ENCODE measurements around the gene PLXNC1.

PLXNC1 gene

GRCh38 chr12:94171595-94171930 lies 23.2 kb downstream of the PLXNC1 start:
- no peak for DNase-seq
- Mint-ChIP-seq H3K9me3 (no peaks in the 10 kb centered on the region), H3K4me3 (no peak overlapping the region), H3K27ac (peak overlapping the region in 1 of 2 donors; percentile 53), H3K27me3 (no peaks in the 10 kb centered on the region), H3K4me1 (ENCODE audit: low read depth in 2 of 2) (peaks cover 41 to 43% of the 10 kb centered on the region in 2 donors), H3K36me3 (ENCODE audit: insufficient read depth) (peaks cover 8% of the 10 kb centered on the region)
- no peak for ATAC-seq (replicated peaks)

- Mint-ChIP-seq H3K36me3 (ENCODE audit: insufficient read depth) (peaks cover 8% of the 10 kb centered on the region), H3K4me1 (ENCODE audit: low read depth in 2 of 2) (peaks cover 41 to 43% of the 10 kb centered on the region in 2 donors), H3K9me3 (no peaks in the 10 kb centered on the region), H3K27ac (peak overlapping the region in 1 of 2 donors; percentile 53), H3K4me3 (no peak overlapping the region), H3K27me3 (no peaks in the 10 kb centered on the region)
- ATAC-seq (replicated peaks) (no peak), DNase-seq (no peak)
Measured at GRCh38 chr12:94172031-94172430, 23.7 kb downstream of the PLXNC1 start.

- Mint-ChIP-seq H3K4me3 (no peak overlapping the region), H3K4me1 (ENCODE audit: low read depth in 2 of 2) (peaks cover 41 to 46% of the 10 kb centered on the region in 2 donors), H3K9me3 (peaks cover 0 to under 1% of the 10 kb centered on the region in 2 donors), H3K27ac (no peak overlapping the region), H3K27me3 (no peaks in the 10 kb centered on the region), H3K36me3 (ENCODE audit: insufficient read depth) (peaks cover 8% of the 10 kb centered on the region)
- DNase-seq = no peak
- no peak for ATAC-seq (replicated peaks)
Measured at GRCh38 chr12:94172973-94173372, 24.6 kb downstream of the PLXNC1 start.

GRCh38 chr12:94173660-94174265 lies 25.4 kb downstream of the PLXNC1 start:
- peak overlapping the region; percentile 64 to 66 for H3K4me3 Mint-ChIP-seq
- H3K27me3 Mint-ChIP-seq = no peaks in the 10 kb centered on the region
- peak overlapping the region; percentile 32 to 79 for H3K27ac Mint-ChIP-seq
- H3K9me3 Mint-ChIP-seq = peaks cover 0 to 2% of the 10 kb centered on the region in 2 donors
- ATAC-seq (replicated peaks) (peak; percentile 31), DNase-seq (no peak)
- H3K4me1 Mint-ChIP-seq (ENCODE audit: low read depth in 2 of 2) = peaks cover 37 to 41% of the 10 kb centered on the region in 2 donors
- peaks cover 8% of the 10 kb centered on the region for H3K36me3 Mint-ChIP-seq (ENCODE audit: insufficient read depth)

- Mint-ChIP-seq H3K27me3 (no peaks in the 10 kb centered on the region), H3K9me3 (peaks cover 0 to 2% of the 10 kb centered on the region in 2 donors), H3K4me3 (peak overlapping the region; percentile 64 to 66), H3K27ac (peak overlapping the region; percentile 32 to 79), H3K36me3 (ENCODE audit: insufficient read depth) (peaks cover 8% of the 10 kb centered on the region), H3K4me1 (ENCODE audit: low read depth in 2 of 2) (peaks cover 34 to 39% of the 10 kb centered on the region in 2 donors)
- DNase-seq = no peak
- ATAC-seq (replicated peaks) = peak; percentile 62
Measured at GRCh38 chr12:94174576-94174975, 26.2 kb downstream of the PLXNC1 start.

- Mint-ChIP-seq H3K36me3 (ENCODE audit: insufficient read depth) (peaks cover 5% of the 10 kb centered on the region), H3K4me1 (ENCODE audit: low read depth in 2 of 2) (peaks cover 42 to 50% of the 10 kb centered on the region in 2 donors), H3K27ac (no peak overlapping the region), H3K4me3 (peak overlapping the region in 1 of 2 donors; percentile 33), H3K9me3 (peaks cover 0 to 2% of the 10 kb centered on the region in 2 donors), H3K27me3 (no peaks in the 10 kb centered on the region)
- no peak for ATAC-seq (replicated peaks)
- DNase-seq = no peak
Measured at GRCh38 chr12:94175763-94176668, 27.6 kb downstream of the PLXNC1 start.

GRCh38 chr12:94178054-94178453 lies 29.7 kb downstream of the PLXNC1 start:
- no peak overlapping the region for H3K4me3 Mint-ChIP-seq
- ATAC-seq (replicated peaks) (no peak), DNase-seq (no peak)
- H3K27ac Mint-ChIP-seq = no peak overlapping the region
- H3K27me3 Mint-ChIP-seq = no peaks in the 10 kb centered on the region
- peaks cover 0 to 2% of the 10 kb centered on the region in 2 donors for H3K9me3 Mint-ChIP-seq
- H3K4me1 Mint-ChIP-seq (ENCODE audit: low read depth in 2 of 2) = peaks cover 40 to 46% of the 10 kb centered on the region in 2 donors
- peaks cover 6% of the 10 kb centered on the region for H3K36me3 Mint-ChIP-seq (ENCODE audit: insufficient read depth)

GRCh38 chr12:94178882-94179281 lies 30.5 kb downstream of the PLXNC1 start:
- no peaks in the 10 kb centered on the region for H3K27me3 Mint-ChIP-seq

GRCh38 chr12:94179723-94180122 lies 31.3 kb downstream of the PLXNC1 start:
- Mint-ChIP-seq H3K4me1 (ENCODE audit: low read depth in 2 of 2) (peaks cover 26 to 31% of the 10 kb centered on the region in 2 donors), H3K4me3 (peak overlapping the region in 1 of 2 donors; percentile 32)
- ATAC-seq (replicated peaks) = no peak

More at GRCh38 chr12:94178882-94179281, 30.5 kb downstream of the PLXNC1 start:
- Mint-ChIP-seq H3K9me3 (peaks cover 0 to 2% of the 10 kb centered on the region in 2 donors), H3K4me3 (no peak overlapping the region), H3K27ac (no peak overlapping the region), H3K36me3 (ENCODE audit: insufficient read depth) (peaks cover 7% of the 10 kb centered on the region), H3K4me1 (ENCODE audit: low read depth in 2 of 2) (peaks cover 34 to 40% of the 10 kb centered on the region in 2 donors)
- no peak for DNase-seq
- no peak for ATAC-seq (replicated peaks)

GRCh38 chr12:94180558-94181296 lies 32.4 kb downstream of the PLXNC1 start:
- DNase-seq (peak; percentile 31 to 42 (median 38)), ATAC-seq (replicated peaks) (peak; percentile 80)
- Mint-ChIP-seq H3K36me3 (ENCODE audit: insufficient read depth) (peaks cover 10% of the 10 kb centered on the region), H3K9me3 (peaks cover 0 to 2% of the 10 kb centered on the region in 2 donors), H3K4me1 (ENCODE audit: low read depth in 2 of 2) (peaks cover 20 to 21% of the 10 kb centered on the region in 2 donors), H3K4me3 (peak overlapping the region; percentile 32 to 53), H3K27me3 (no peaks in the 10 kb centered on the region), H3K27ac (peak overlapping the region; percentile 89 to 95)

More at GRCh38 chr12:94179723-94180122, 31.3 kb downstream of the PLXNC1 start:
- peaks cover 10% of the 10 kb centered on the region for H3K36me3 Mint-ChIP-seq (ENCODE audit: insufficient read depth)
- H3K27me3 Mint-ChIP-seq = no peaks in the 10 kb centered on the region
- H3K27ac Mint-ChIP-seq = peak overlapping the region; percentile 89 to 95
- peaks cover 0 to 2% of the 10 kb centered on the region in 2 donors for H3K9me3 Mint-ChIP-seq
- no peak for DNase-seq

- Mint-ChIP-seq H3K9me3 (peaks cover 0 to under 1% of the 10 kb centered on the region in 2 donors), H3K36me3 (ENCODE audit: insufficient read depth) (peaks cover 15% of the 10 kb centered on the region), H3K4me1 (ENCODE audit: low read depth in 2 of 2) (peaks cover 13 to 14% of the 10 kb centered on the region in 2 donors), H3K4me3 (no peak overlapping the region), H3K27ac (no peak overlapping the region), H3K27me3 (no peaks in the 10 kb centered on the region)
- no peak for ATAC-seq (replicated peaks)
- no peak for DNase-seq
Measured at GRCh38 chr12:94182986-94183707, 34.8 kb downstream of the PLXNC1 start.

- DNase-seq = no peak
- no peaks in the 10 kb centered on the region for H3K27me3 Mint-ChIP-seq
- ATAC-seq (replicated peaks) = no peak
- no peak overlapping the region for H3K27ac Mint-ChIP-seq
- H3K4me3 Mint-ChIP-seq = no peak overlapping the region
- peaks cover 15% of the 10 kb centered on the region for H3K36me3 Mint-ChIP-seq (ENCODE audit: insufficient read depth)
- peaks cover 13 to 14% of the 10 kb centered on the region in 2 donors for H3K4me1 Mint-ChIP-seq (ENCODE audit: low read depth in 2 of 2)
- H3K9me3 Mint-ChIP-seq = no peaks in the 10 kb centered on the region
Measured at GRCh38 chr12:94183708-94184379, 35.5 kb downstream of the PLXNC1 start.

All from effector memory CD8-positive, alpha-beta T cell (primary cell).